Myocyte (in vitro differentiated cells): ENCODE measurements around the gene CNTNAP2. TPM values are rescaled to one million over a fixed set of nuclear protein-coding genes. Genes with fewer than 3 reads are reported as not detected.

Experiments
- DNase-seq: peaks from one replicate; pipeline ENCODE4 v3.0.0-alpha.2; 2012; ENCODE audit warnings: low read depth
- total RNA-seq: library from RNA; depleted of rRNA; stranded (reverse); fragments of >200 nt; gene quantifications from 2 replicates; pipeline ENCODE4 v1.2.3, GENCODE V29; 2014

Gene CNTNAP2
- total RNA-seq, 1 donor from 2014 or later = not detected

DNA sequence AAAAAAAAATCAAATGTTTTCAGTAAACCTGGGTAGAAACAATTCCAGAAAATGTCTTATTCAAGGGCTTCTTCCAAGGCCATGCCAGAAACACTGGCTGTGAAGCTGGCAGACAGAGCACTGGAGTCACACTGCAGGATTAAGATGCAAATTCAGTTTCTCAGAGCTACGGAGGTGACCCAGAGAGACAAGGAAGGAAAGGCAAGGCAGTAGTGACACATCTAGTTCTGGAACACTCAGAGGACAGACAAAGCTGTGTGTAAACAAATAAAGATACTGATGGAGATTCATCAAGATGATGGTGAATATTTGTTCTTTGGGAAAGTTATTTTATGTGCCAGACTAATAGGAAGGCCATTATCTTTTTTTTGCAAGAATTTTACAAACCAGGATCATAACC lies 1865.7 kb downstream of the CNTNAP2 start:
- no peak for DNase-seq

DNA sequence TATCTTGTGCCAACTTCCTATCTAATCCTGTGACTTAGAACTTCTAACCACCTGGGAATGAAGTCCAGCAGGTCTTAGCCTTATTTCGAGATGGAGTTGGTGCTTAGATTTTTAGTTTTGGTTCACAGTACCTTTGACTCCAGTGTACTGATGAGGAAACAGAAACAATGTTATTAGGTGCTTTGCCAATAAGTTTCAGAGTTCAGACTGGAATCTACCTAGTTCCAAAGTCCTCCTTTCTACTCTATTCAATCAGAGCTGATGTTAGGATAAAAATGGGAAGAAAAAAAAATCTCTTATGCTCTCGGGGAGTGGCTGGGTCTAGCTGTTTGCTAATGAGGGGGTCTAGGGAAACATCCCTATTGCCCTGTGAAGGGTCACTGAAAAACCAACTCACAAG lies 1867.7 kb downstream of the CNTNAP2 start:
- DNase-seq = no peak

- no peak for DNase-seq
These were observed 1873.5 kb downstream of the CNTNAP2 start for GRCh38 chr7:147990079-147990478.

DNA sequence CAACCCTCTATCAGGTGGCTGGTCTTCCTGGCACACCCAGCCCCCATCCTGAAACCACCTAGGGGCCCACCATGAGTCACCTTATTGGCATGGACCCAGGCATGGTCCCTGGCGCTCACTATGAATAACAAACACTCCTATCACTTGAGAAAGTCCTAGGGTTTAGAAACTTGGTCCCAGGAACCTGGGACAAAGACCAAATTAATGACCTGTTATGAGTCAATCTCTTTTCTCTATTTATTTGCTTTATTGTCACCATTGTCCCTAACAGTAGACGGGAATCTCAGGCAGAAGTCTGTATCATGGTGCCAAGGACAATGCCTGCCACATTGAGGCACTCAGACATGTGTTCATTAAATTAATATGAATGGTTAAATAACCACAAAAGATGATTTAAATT lies 1874.3 kb downstream of the CNTNAP2 start:
- DNase-seq = no peak

GRCh38 chr7:147992698-147993097 lies 1876.1 kb downstream of the CNTNAP2 start:
- no peak for DNase-seq

DNA sequence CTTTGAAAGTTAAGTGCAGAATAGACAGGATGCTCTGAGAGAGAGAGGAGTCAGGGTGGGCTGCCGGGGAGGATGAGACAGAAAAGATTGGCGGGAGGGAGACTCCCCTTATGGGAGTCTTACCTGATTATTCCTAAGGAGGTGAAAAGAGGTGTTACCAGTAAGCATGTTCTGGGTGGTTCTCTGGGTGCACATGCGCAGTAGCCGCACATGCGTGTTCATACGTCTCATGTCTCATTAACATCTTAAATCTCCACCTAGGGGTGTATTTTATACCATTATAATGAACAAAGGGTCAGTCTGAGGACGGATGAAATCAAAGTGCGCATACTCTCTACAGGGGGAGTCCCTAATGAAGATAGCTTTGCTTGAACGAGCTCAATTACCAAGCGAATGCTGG lies 1881.0 kb downstream of the CNTNAP2 start:
- DNase-seq = no peak

DNA sequence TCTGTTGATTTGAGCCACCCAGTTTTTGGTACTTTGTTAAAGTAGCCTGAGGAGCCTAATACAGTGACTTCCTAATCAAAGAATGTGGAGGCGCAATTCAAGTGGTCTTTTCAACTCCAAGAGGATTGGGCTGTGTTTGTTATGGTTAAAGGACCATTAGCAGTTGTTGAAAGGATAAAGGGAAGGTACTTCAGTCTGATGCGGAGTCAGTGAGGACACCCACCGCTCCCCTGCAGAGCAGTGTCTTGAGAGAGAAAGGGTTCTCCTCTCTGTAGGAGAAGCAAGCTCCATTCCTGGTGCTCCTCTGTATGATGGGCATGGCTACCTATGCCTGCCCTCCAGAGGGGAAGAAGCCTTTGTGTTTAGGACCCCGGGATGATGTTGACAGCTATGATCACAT lies 1883.4 kb downstream of the CNTNAP2 start:
- DNase-seq = no peak

- DNase-seq = no peak
These were observed 1895.2 kb downstream of the CNTNAP2 start for GRCh38 chr7:148011753-148012152.

GRCh38 chr7:148014001-148014400 lies 1897.4 kb downstream of the CNTNAP2 start:
- no peak for DNase-seq

DNA sequence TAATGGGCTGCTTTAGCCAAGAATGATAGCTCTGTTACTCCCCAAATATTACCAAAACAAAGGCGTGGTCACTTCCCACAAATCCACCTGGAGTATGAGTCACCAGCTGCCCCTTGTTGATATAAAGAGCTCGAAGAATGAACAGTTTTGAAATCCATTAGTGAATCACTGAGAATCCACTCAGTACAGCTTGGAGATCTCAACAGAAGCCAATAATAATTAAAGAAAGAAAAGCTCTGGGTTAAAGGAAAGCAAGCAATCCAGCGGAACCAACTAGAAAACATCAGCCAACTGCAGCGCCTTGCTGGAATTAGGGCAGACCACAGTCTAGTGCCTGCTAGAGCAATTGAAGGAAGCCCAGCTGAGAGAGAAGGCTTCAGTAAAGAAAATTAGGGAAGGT lies 1897.9 kb downstream of the CNTNAP2 start:
- DNase-seq = no peak

DNA sequence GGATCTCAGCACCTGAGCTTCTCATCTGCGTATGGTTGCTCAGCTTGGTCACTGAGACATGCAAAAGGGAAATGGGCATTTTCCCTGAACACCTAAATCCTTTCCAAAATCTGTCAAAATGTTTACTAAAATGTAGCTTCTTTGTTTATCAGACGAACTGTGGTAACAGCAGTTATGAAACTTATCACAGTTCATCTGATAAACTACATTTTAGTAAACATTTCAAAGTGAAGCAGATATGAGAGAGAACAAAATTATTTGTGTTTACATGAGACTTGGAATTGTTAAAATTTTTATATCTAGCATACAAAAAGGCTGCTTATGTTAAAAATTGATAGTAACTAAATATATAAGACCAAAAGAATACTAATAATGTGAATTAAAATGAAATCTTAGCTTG lies 1900.5 kb downstream of the CNTNAP2 start:
- no peak for DNase-seq

DNA sequence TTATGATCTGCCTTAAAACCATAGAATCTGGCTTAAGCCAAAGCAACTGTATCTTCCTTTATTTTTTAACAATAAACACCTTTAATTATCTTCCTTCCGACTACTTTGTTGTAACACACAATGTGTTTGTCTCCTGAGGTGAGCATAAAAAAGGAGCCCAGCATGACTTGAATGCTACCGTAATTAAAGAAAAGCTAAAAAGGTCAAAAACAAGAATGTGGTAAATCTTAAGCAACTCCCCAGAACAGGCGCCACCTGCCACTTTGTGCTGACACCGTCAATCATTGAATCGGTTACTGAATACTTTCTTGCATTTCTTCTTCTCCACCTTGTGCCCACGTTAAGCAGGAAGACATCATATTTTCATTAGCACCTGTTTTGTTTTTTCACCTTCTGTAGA lies 1904.1 kb downstream of the CNTNAP2 start:
- no peak for DNase-seq

GRCh38 chr7:148021507-148022045 lies 1905.0 kb downstream of the CNTNAP2 start:
- DNase-seq = no peak

DNA sequence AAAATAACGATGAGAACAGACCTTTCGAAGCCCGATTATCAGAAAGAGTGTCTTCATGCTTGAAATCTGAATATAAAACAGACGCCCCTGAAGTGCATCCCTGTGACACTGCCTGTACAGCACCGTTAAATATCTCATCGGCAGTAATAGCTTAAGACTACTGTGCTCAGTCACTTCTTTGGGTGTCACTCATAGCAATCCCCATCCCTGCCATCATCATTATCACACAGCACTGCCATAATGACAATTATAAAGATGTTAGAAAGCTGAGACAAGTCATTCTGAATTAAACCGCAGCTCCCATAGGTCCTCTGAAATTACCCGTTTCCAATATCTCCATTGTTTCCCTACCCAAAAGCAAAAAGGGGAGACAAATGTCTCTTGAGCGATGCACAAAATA lies 1906.2 kb downstream of the CNTNAP2 start:
- no peak for DNase-seq

- DNase-seq = no peak
These were observed 1910.1 kb downstream of the CNTNAP2 start for GRCh38 chr7:148026713-148027112.

GRCh38 chr7:148028165-148028564 lies 1911.6 kb downstream of the CNTNAP2 start:
- DNase-seq = no peak

GRCh38 chr7:148031019-148031418 lies 1914.4 kb downstream of the CNTNAP2 start:
- DNase-seq = no peak

- DNase-seq = no peak
These were observed 1915.2 kb downstream of the CNTNAP2 start for GRCh38 chr7:148031811-148032210.

- DNase-seq = no peak
These were observed 1919.3 kb downstream of the CNTNAP2 start for GRCh38 chr7:148035950-148036349.

DNA sequence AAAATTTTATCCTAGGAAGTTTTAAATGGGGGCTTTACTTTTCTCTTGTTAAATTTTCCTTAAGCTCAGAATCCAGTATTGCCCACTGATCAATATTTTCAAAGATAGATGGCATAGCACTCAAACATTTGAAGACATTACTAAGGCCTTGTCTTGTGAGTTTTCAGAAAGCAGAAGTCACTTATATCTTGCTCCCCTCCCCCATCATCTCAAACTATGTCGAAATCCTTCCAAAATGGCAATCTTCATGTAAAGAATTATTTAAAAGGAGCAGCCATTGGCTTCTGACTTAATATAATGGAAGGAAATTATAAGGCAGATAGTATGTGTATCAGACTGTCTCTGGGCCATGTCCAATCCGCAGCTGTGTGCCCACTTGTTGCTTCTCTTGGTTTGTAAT lies 1920.4 kb downstream of the CNTNAP2 start:
- DNase-seq = no peak

DNA sequence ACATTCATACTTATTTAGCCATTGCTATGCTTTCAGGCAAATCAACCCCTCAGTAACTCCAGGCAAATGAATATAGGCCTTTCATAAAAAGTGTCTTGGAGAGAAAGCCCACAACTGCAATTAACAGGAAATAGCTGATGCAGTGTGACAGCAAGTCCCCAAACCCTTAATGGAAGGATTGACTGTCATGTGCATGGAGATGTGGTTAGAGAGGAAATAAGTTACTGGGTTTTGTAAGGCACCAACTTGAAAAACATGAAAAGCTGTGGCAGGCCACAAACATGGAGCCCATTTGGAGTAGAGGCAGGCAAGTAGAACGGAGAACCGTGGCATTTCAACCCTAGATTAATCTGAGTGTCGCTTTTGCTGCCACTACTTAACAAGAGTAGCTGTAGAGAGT lies 1924.6 kb downstream of the CNTNAP2 start:
- DNase-seq = no peak

- DNase-seq = no peak
These were observed 1926.5 kb downstream of the CNTNAP2 start for GRCh38 chr7:148042935-148043631.

DNA sequence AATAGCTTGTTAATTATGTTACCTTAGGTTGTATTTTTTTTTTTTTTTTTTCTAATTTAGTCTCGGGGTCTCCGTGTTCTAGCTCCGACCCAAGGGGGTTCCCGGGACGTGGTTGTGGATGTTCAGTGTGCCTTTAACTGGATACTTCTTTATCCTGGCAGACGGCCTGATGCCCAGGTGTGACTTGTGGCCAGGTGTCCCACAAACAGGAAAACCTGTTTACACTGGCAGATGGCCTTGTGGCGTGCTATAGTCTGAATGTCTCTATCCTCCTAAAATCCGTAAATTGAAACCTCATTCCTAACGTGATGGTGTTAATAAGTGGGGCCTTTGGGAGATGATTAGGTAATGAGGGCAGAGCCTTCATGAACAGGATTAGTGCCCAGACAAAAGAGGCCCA lies 1927.6 kb downstream of the CNTNAP2 start:
- no peak for DNase-seq
